Lung (tissue), 12 donors: ENCODE data around the gene ATP1B1. TPM values are rescaled to one million over a fixed set of nuclear protein-coding genes. Genes with fewer than 3 reads are reported as not detected.

Experiments used
- ATAC-seq: fragments of 200-7000 bp; cut with Tn5 transposase; one replicate; pipeline ENCODE4 v1.9.1; 2020; ENCODE audit warnings: moderate number of reproducible peaks; ENCODE audit not compliant: insufficient read depth, low FRiP score
- DNase-seq, 3 donors: peaks; one replicate each; pipeline ENCODE4 v3.0.0-alpha.2; 2013 to 2017
- H3K27ac ChIP-seq, 2 donors: one replicate each; pipeline ENCODE4 v1.5.1; 2013; ENCODE audit warnings: mild to moderate bottlenecking in 2 of 2, moderate library complexity in 2 of 2, control low read depth in 1 of 2, inconsistent platforms in 1 of 2, low read depth in 1 of 2, low read length in 1 of 2
- H3K27me3 ChIP-seq, 3 donors: one replicate each; pipeline ENCODE4 v1.5.1; 2013; ENCODE audit warnings: low read length in 2 of 3; ENCODE audit not compliant: control insufficient read depth in 3 of 3, insufficient read depth in 3 of 3
- H3K36me3 ChIP-seq, 4 donors: one replicate each; pipeline ENCODE4 v1.5.1; 2013; ENCODE audit warnings: low read length in 4 of 4, mild to moderate bottlenecking in 1 of 4, moderate library complexity in 1 of 4; ENCODE audit not compliant: control insufficient read depth in 4 of 4, insufficient read depth in 4 of 4
- H3K4me1 ChIP-seq, 5 donors: one replicate each; pipeline ENCODE4 v1.5.1; 2013; ENCODE audit warnings: low read length in 5 of 5, mild to moderate bottlenecking in 2 of 5, moderate library complexity in 1 of 5; ENCODE audit not compliant: control insufficient read depth in 5 of 5, insufficient read depth in 5 of 5
- H3K4me3 ChIP-seq: one replicate; pipeline ENCODE4 v1.5.1; 2013; ENCODE audit warnings: mild to moderate bottlenecking, control low read depth, moderate library complexity
- H3K9ac ChIP-seq, 2 donors: one replicate each; pipeline ENCODE4 v1.5.1; 2013; ENCODE audit warnings: low read length in 2 of 2, control low read depth in 1 of 2; ENCODE audit not compliant: insufficient read depth in 1 of 2
- H3K9me3 ChIP-seq, 4 donors: one replicate each; pipeline ENCODE4 v1.5.1; 2013; ENCODE audit warnings: low read length in 3 of 4, mild to moderate bottlenecking in 1 of 4, moderate library complexity in 1 of 4; ENCODE audit not compliant: control insufficient read depth in 4 of 4, insufficient read depth in 3 of 4
- CTCF ChIP-seq: IDR thresholded peaks from 2 replicates; pipeline ENCODE4 v1.5.1; 2012; ENCODE audit warnings: mild to moderate bottlenecking; ENCODE audit errors: control extremely low read depth, extremely low read depth
- WGBS, 2 donors: extraction: QIAGEN DNeasy Blood & Tissue Kit; methylation state at CpG; one replicate each; pipeline ENCODE4 v1.1.7; 2013; 5-methylcytosine and 5-hydroxymethylcytosine counted together
- polyA plus RNA-seq, 2 donors: library from polyadenylated mRNA; stranded (reverse); fragments of 200-250 nt; gene quantifications; one replicate each; pipeline ENCODE4 v1.2.1, GENCODE V29; 2013
- total RNA-seq, 2 donors: library from RNA; depleted of rRNA in 1 of 2; stranded (reverse); fragments of >200 nt in 1 of 2; gene quantifications; one replicate each; pipeline ENCODE4 v1.2.1, GENCODE V29; 2014 to 2021
- donor health status: control.
- donor health status: control.
- donor health status: Bipolar disorder and iron deficiency.
- donor health status: healthy.
- donor health status: DM: yes; HTN: yes; CAD: no.

Gene ATP1B1
- total and polyA plus RNA-seq, 4 donors, result 105 to 226 (median 167) TPM

DNA sequence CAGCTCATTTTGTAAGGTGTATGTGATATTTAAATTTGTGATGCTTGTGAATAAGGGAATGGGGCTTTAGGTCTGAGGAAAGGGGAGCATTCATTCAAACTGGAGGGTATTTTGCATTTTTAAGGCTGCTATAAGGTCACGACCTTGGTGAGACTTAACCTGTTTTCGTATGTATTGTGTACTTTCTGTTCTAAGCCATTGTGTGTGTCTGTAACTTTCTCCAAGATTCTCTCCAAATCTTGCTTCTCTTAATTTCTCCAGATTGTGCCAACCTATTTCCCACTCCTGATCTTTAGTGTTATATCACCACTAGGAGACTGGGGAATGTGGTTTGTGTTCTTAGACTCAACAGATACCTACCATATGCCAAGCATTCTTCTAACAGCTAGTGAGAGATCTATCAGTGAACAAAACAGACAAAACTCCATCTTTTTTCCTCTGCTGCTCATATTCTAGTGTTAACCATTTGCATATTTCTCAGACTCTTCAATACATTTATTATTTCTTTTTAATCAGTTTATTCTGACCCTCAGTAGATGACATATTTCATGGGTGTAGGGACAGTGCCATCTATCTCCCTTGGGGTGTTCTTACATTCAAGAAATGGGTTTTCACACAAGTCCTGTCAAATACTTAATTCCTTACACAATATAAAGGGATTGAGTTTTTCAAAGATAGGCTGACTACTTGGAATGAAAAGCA lies 27.5 kb downstream of the ATP1B1 start:
- ATAC-seq (no peak), DNase-seq (peak in 2 of 3 donors; percentile 38 to 49)
- Histone ChIP-seq H3K27ac (peak overlapping the region in 1 of 2 donors; percentile 21), H3K36me3 (peaks cover 5 to 32% (median 16%) of the 10 kb centered on the region in 4 donors), H3K4me3 (no peak overlapping the region), H3K4me1 (peaks cover 0 to 10% (median 0%) of the 10 kb centered on the region in 5 donors), H3K9ac (no peak overlapping the region), H3K27me3 (no peaks in the 10 kb centered on the region), H3K9me3 (no peaks in the 10 kb centered on the region)
- TF ChIP-seq CTCF, result no peak
- WGBS, 2 donors, result 81 to 90% methylated on average over 2 of the region's 2 CpGs

DNA sequence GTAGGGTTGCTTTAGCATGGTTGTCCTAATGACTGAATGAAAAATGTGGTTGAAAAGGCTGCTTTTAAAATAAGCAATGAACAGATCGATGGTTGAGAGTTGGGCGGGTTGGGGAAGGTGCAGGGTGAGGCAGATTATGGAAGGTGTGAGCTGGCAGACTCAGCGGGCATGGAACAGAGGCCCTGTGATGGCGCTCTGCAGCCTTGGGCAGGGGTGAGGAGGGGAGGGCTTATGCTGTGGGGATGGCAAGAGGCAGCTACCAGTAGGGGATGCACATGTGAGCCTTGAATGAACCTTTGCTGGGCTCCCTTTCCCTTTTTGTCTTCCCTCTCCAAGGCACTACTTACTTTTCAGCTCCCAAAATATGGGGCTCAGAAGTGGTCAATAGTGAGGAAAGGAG lies 30.9 kb downstream of the ATP1B1 start:
- no peak for TF ChIP-seq CTCF
- H3K4me1 ChIP-seq, result peaks cover 0 to 4% (median 0%) of the 10 kb centered on the region in 5 donors
- H3K9ac ChIP-seq, result no peak overlapping the region
- H3K27ac ChIP-seq, result no peak overlapping the region
- 98 to 99% methylated on average over 4 of the region's 4 CpGs for WGBS, 2 donors
- no peaks in the 10 kb centered on the region for H3K9me3 ChIP-seq
- H3K27me3 ChIP-seq, result no peaks in the 10 kb centered on the region
- DNase-seq (no peak), ATAC-seq (no peak)
- no peak overlapping the region for H3K4me3 ChIP-seq
- peaks cover 1 to 12% (median 4%) of the 10 kb centered on the region in 4 donors for H3K36me3 ChIP-seq

- H3K27me3 ChIP-seq, result no peaks in the 10 kb centered on the region
- H3K36me3 ChIP-seq, result peaks cover 0 to 3% (median 0%) of the 10 kb centered on the region in 4 donors
- no peak overlapping the region for H3K9ac ChIP-seq
- 90 to 92% methylated on average over 2 of the region's 2 CpGs for whole genome bisulfite sequencing, 2 donors
- TF ChIP-seq CTCF, result no peak
- H3K27ac ChIP-seq, result no peak overlapping the region
- H3K4me1 ChIP-seq, result peaks cover 0 to 2% (median 0%) of the 10 kb centered on the region in 5 donors
- no peak for DNase-seq
- ATAC-seq, result no peak
- no peak overlapping the region for H3K4me3 ChIP-seq
- no peaks in the 10 kb centered on the region for H3K9me3 ChIP-seq
These were observed 32.6 kb downstream of the ATP1B1 start for GRCh38 chr1:169138866-169139670.
